ENCODE data around the gene MR1. TPM values are rescaled to one million over a fixed set of nuclear protein-coding genes. Genes with fewer than 3 reads are reported as not detected.
A peak's percentile ranks its signal among the peaks of the same experiment; 100 is the strongest.

The MR1 gene
- total RNA-seq, 4 donors from 2014 or later: 1.00 to 8.6 (median 4.7) TPM

- no peak for DNase-seq
- H3K4me1 ChIP-seq: no peaks in the 10 kb centered on the region
- H3K9me3 ChIP-seq: no peaks in the 10 kb centered on the region
- TF ChIP-seq POLR2A (IDR thresholded peaks at IDR 0.05): no peak
- no peak for TF ChIP-seq CTCF (IDR thresholded peaks at IDR 0.05)
- TF ChIP-seq POLR2AphosphoS5 (IDR thresholded peaks at IDR 0.05): no peak
- TF ChIP-seq EP300 (IDR thresholded peaks at IDR 0.05; ENCODE audit: low read depth): no peak
- in situ Hi-C loops (cut with MboI; ENCODE audit: low pct_ligation_motif_present in 1 of 4, low pct_unique_long_range_greater_than_20kb in 1 of 4, low sequenced_read_pairs in 3 of 4): no loop called here
- no peak overlapping the region for H3K4me3 ChIP-seq
- peaks cover 0 to 18% (median 5%) of the 10 kb centered on the region in 4 donors for H3K36me3 ChIP-seq
- intact Hi-C loops (cut with DNase I; ENCODE audit: low total_unique reads): no loop called here
- 83 to 90% methylated on average over 4 to 7 of the region's 7 CpGs for WGBS, 2 donors (ENCODE audit: low coverage in 1 of 2)
- H3K27me3 ChIP-seq: no peaks in the 10 kb centered on the region
- H3K27ac ChIP-seq: no peak overlapping the region
These were observed 32.5 kb upstream of the MR1 start for GRCh38 chr1:181001091-181001780.

GRCh38 chr1:181002582-181003172 lies 31.1 kb upstream of the MR1 start:
- no peaks in the 10 kb centered on the region for H3K27me3 ChIP-seq
- TF ChIP-seq POLR2A (IDR thresholded peaks at IDR 0.05): no peak
- no peak for TF ChIP-seq POLR2AphosphoS5 (IDR thresholded peaks at IDR 0.05)
- TF ChIP-seq CTCF (IDR thresholded peaks at IDR 0.05): no peak
- TF ChIP-seq EP300 (IDR thresholded peaks at IDR 0.05; ENCODE audit: low read depth): no peak
- no peak overlapping the region for H3K27ac ChIP-seq
- no peaks in the 10 kb centered on the region for H3K9me3 ChIP-seq
- H3K4me3 ChIP-seq: no peak overlapping the region
- no peaks in the 10 kb centered on the region for H3K4me1 ChIP-seq
- in situ Hi-C loops (cut with MboI; ENCODE audit: low pct_ligation_motif_present in 1 of 4, low pct_unique_long_range_greater_than_20kb in 1 of 4, low sequenced_read_pairs in 3 of 4) (no loop called here), intact Hi-C loops (cut with DNase I; ENCODE audit: low total_unique reads) (no loop called here)
- peaks cover 0 to 18% (median 5%) of the 10 kb centered on the region in 4 donors for H3K36me3 ChIP-seq
- DNase-seq: no peak
- WGBS, 2 donors (ENCODE audit: low coverage in 1 of 2): 90 to 94% methylated on average over 3 of the region's 3 CpGs

- Histone ChIP-seq H3K4me3 (no peak overlapping the region), H3K9me3 (no peaks in the 10 kb centered on the region), H3K27ac (peak overlapping the region in 1 of 4 donors; percentile 19), H3K4me1 (peaks cover 0 to 32% (median 5%) of the 10 kb centered on the region in 4 donors), H3K27me3 (no peaks in the 10 kb centered on the region), H3K36me3 (no peaks in the 10 kb centered on the region)
- TF ChIP-seq EP300 (IDR thresholded peaks at IDR 0.05; ENCODE audit: low read depth) (no peak), POLR2A (IDR thresholded peaks at IDR 0.05) (no peak)
- in situ Hi-C loops (cut with MboI; ENCODE audit: low pct_ligation_motif_present in 1 of 4, low pct_unique_long_range_greater_than_20kb in 1 of 4, low sequenced_read_pairs in 3 of 4) (no loop called here), intact Hi-C loops (cut with DNase I; ENCODE audit: low total_unique reads) (no loop called here)
- no peak for DNase-seq
These were observed 23.0 kb upstream of the MR1 start for GRCh38 chr1:181010789-181011188.

- in situ Hi-C loops (cut with MboI; ENCODE audit: low pct_ligation_motif_present in 1 of 4, low pct_unique_long_range_greater_than_20kb in 1 of 4, low sequenced_read_pairs in 3 of 4): no loop called here
- TF ChIP-seq EP300 (IDR thresholded peaks at IDR 0.05; ENCODE audit: low read depth) (no peak), POLR2AphosphoS5 (IDR thresholded peaks at IDR 0.05) (no peak), POLR2A (IDR thresholded peaks at IDR 0.05) (no peak), CTCF (IDR thresholded peaks at IDR 0.05) (no peak)
- peaks cover 0 to 32% (median 5%) of the 10 kb centered on the region in 4 donors for H3K4me1 ChIP-seq
These were observed 22.2 kb upstream of the MR1 start for GRCh38 chr1:181011301-181012202.

More at GRCh38 chr1:181011301-181012202, 22.2 kb upstream of the MR1 start:
- no peaks in the 10 kb centered on the region for H3K9me3 ChIP-seq
- no peak for DNase-seq
- intact Hi-C loops (cut with DNase I; ENCODE audit: low total_unique reads): no loop called here
- 79% methylated on average over 3 of the region's 3 CpGs; no CpG with 5 or more reads in 1 of the 2 donors for WGBS, 2 donors (ENCODE audit: low coverage in 1 of 2)
- H3K27ac ChIP-seq: peak overlapping the region in 1 of 4 donors; percentile 19
- no peaks in the 10 kb centered on the region for H3K36me3 ChIP-seq
- H3K4me3 ChIP-seq: no peak overlapping the region
- no peaks in the 10 kb centered on the region for H3K27me3 ChIP-seq
